Vagina (tissue), 2 donors: ENCODE data around the gene DIP2B.

Source experiments
- POLR2A ChIP-seq, 2 donors: fragments of 450-650 bp; IDR thresholded peaks; one replicate each; pipeline ENCODE4 v1.6.1; 2017; ENCODE audit warnings: antibody characterized with exemption in 2 of 2, mild to moderate bottlenecking in 2 of 2, moderate library complexity in 2 of 2
- POLR2AphosphoS5 ChIP-seq, 2 donors: sonication (generic); formaldehyde crosslinking; IDR thresholded peaks; one replicate each; pipeline ENCODE4 v1.9.0; 2017; ENCODE audit warnings: antibody characterized with exemption in 2 of 2, mild to moderate bottlenecking in 2 of 2, low read depth in 1 of 2; ENCODE audit not compliant: insufficient read depth in 1 of 2
- TF ChIP-seq, protein P1 (sequence below), 3 experiments: fragments of 450-650 bp in 2 of 3; fragments of 200-600 bp in 1 of 3; sonication (generic) in 1 of 3; IDR thresholded peaks; one replicate each; pipeline ENCODE4 v1.5.1; 2017 to 2019; ENCODE audit warnings: antibody characterized with exemption in 3 of 3, mild to moderate bottlenecking in 2 of 3, moderate library complexity in 2 of 3

GRCh38 chr12:50530532-50530931 is 25.7 kb downstream of the DIP2B start:
- TF ChIP-seq POLR2AphosphoS5 (IDR thresholded peaks at IDR 0.05; ENCODE audit: insufficient read depth in 1 of 2, low read depth in 1 of 2) (no peak), POLR2A (IDR thresholded peaks at IDR 0.05) (no peak)
- TF ChIP-seq, protein P1, sequence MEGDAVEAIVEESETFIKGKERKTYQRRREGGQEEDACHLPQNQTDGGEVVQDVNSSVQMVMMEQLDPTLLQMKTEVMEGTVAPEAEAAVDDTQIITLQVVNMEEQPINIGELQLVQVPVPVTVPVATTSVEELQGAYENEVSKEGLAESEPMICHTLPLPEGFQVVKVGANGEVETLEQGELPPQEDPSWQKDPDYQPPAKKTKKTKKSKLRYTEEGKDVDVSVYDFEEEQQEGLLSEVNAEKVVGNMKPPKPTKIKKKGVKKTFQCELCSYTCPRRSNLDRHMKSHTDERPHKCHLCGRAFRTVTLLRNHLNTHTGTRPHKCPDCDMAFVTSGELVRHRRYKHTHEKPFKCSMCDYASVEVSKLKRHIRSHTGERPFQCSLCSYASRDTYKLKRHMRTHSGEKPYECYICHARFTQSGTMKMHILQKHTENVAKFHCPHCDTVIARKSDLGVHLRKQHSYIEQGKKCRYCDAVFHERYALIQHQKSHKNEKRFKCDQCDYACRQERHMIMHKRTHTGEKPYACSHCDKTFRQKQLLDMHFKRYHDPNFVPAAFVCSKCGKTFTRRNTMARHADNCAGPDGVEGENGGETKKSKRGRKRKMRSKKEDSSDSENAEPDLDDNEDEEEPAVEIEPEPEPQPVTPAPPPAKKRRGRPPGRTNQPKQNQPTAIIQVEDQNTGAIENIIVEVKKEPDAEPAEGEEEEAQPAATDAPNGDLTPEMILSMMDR (IDR thresholded peaks at IDR 0.05): no peak
